Measurements from ENCODE around the gene SEC16A. TPM values are rescaled to one million over a fixed set of nuclear protein-coding genes. Genes with fewer than 3 reads are reported as not detected.

SEC16A gene
- total RNA-seq, 4 donors from 2014 or later = 45.6 to 64.8 (median 56.5) TPM

DNA sequence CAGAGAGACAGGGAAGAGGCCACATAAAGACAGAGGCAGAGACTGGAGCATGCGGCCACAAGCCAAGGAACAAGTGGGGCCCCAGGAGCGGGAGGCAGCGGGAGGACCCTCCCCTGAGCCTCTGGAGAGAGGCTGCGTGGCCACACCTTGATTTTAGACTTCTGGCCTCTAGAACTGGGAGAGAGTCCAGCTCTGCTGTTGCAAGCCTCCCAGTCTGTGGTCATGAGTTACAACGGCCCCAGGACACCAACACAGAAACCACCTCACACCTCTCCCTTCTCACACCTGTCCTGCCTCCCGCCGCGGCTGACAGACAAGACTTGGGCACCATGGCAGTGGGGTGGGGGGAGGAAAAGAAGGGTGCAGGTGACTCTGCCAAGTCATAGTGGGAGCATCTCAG lies 45.4 kb downstream of the SEC16A start:
- DNase-seq (ENCODE audit: low spot score) = no peak
- no peak for ATAC-seq (ENCODE audit: low FRiP score)
- TF ChIP-seq, protein P1, sequence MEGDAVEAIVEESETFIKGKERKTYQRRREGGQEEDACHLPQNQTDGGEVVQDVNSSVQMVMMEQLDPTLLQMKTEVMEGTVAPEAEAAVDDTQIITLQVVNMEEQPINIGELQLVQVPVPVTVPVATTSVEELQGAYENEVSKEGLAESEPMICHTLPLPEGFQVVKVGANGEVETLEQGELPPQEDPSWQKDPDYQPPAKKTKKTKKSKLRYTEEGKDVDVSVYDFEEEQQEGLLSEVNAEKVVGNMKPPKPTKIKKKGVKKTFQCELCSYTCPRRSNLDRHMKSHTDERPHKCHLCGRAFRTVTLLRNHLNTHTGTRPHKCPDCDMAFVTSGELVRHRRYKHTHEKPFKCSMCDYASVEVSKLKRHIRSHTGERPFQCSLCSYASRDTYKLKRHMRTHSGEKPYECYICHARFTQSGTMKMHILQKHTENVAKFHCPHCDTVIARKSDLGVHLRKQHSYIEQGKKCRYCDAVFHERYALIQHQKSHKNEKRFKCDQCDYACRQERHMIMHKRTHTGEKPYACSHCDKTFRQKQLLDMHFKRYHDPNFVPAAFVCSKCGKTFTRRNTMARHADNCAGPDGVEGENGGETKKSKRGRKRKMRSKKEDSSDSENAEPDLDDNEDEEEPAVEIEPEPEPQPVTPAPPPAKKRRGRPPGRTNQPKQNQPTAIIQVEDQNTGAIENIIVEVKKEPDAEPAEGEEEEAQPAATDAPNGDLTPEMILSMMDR (IDR thresholded peaks at IDR 0.05) = no peak

DNA sequence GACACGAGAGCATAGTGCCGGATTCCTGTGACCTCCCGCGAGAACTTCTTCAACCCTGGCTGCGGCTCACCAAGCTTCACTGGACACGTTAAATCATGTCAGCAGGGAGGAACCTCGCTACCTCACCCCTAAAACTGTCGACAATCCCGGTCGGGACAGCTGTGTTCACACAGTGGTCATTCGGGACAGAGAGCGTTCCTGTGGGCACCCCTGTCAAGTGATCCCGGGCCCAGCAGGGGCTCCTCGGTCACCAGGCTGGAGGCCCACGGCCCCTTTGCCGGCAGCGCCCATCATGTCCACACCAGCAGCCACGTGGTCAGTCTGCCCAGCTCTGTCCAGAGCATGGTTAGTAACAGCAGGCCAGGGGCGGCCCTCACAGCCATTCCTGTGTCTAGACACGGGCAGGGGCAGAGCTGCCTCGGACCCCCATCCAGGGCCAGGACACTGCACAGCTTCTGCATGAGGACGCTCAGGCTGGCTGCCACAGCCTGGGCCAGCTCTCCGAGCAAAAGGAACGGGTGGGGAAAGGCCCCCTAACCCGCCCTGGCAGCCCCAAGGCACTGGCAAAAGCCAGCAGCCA lies 46.7 kb downstream of the SEC16A start:
- TF ChIP-seq, protein P1 (IDR thresholded peaks at IDR 0.05) = no peak
- no peak for DNase-seq (ENCODE audit: low spot score)
- ATAC-seq (ENCODE audit: low FRiP score) = no peak

DNA sequence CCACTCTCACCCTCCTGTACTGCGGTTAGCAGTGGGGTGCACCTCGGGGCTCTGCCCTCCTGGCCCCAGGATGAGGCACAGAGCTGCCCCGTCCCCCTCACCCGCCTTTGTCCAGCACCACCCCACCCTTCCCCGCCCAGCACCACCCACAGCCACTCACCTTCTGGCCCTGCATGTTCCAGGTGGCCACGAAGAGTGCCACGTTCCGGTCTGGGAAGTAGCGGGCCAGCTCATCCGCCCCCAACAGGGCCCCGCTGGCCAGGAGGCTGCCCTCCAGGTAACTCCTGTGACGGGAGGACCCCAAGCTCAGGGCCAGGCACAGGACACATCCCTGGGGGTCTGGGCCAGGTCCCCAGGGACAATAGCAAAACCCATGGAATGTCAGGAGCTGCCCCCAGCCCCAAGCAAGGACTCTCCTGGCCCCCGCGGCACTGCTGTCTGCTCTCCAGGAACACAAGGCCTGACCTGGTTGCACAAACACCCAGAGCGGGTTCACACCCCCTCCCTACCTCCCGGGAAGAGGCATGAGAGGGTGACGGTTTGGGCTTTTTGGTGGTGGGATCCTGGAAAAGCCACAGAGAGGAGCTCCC lies 48.2 kb downstream of the SEC16A start:
- no peak for DNase-seq (ENCODE audit: low spot score)
- TF ChIP-seq, protein P1 (IDR thresholded peaks at IDR 0.05) = no peak
- no peak for ATAC-seq (ENCODE audit: low FRiP score)

DNA sequence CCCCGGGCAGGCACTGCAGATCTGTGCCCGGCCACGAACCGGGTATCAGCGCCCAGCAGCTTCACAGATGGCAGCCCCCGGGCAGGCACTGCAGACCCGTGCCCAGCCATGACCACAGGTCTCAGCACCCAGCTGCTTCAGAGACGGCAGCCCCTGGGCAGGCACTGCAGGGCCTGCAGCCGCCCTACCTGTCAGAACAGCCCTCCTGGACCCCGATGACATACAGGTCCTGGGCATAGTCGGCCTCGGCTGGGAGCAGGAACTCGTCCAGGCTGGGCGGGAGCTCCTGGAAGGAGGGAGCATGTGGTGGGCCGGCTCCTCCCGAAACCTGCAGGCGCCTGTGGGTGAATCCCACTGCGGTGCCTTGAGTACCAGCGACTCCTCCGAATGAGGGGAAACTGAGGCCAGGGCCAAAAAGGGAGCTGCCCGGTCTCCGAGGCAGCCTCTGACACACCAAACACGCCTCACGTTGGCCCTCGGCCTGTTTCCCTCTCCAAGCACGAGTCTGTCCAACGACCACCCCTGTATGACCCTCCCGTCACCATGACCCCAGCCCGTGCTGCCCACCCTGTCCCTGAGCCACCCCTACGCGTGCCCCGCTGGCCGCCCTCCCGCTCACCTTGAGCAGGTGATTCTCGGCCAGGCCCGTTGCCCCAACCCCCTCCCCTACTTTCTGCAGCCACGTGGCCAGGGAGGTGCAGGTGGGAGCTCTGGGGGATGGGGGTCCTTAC lies 48.8 kb downstream of the SEC16A start:
- ATAC-seq (ENCODE audit: low FRiP score) = no peak
- DNase-seq (ENCODE audit: low spot score) = no peak
- TF ChIP-seq, protein P1 (IDR thresholded peaks at IDR 0.05) = no peak

DNA sequence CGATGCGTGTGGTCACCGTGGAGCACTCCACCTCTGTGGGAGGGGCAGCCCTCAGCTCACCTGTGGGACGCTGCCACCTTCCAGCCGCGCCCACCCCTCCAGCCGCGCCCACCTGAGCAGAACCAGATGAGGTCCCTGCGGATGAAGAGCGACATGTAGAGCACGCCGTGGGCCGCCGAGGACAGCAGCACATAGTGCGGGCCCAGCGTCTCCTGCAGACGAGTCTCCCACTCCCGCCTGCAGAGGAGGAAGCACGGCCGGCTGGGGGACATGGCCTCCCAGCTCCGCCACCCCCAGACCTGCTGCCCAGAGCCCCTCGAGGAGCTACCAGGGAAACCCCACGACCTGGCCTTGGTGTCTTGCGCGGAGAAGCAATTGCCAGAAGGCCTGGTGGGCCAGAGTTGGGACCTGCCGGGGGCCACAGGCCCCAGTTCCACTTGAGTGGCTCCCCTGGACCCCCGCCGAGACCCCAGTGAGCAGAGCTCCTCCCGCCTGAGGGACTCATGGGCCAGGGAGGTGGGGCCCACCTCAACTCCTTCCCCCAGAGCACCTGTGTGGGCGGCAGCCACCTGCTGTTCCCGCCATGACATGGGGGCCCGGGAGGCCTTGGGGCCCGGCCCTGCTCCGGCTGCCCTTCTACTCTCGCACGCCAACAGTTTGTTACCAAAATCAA lies 49.7 kb downstream of the SEC16A start:
- TF ChIP-seq, protein P1 (IDR thresholded peaks at IDR 0.05) = no peak
- no peak for ATAC-seq (ENCODE audit: low FRiP score)

GRCh38 chr9:136432591-136432990 lies 50.2 kb downstream of the SEC16A start:
- TF ChIP-seq, protein P1 (IDR thresholded peaks at IDR 0.05) = no peak
- no peak for DNase-seq (ENCODE audit: low spot score)
- ATAC-seq (ENCODE audit: low FRiP score) = no peak

More for the DNA sequence above, 49.7 kb downstream of the SEC16A start:
- DNase-seq (ENCODE audit: low spot score) = no peak

Data from omental fat pad (tissue), 4 donors.